IMR-90 (cell line): ENCODE data around the gene RPAP2.
"Not testable (repeated sequence)": the region's sequence is repeated elsewhere in the genome, so short reads cannot be mapped to it uniquely, and the experiment has no call there.

Experiments
- BHLHE40 ChIP-seq: fragments of 150-350 bp; IDR thresholded peaks from 2 replicates; pipeline ENCODE4 v1.6.1; 2016; ENCODE audit warnings: mild to moderate bottlenecking, low read depth, low read length
- CEBPB ChIP-seq: IDR thresholded peaks from 2 replicates; pipeline ENCODE4 v1.6.1; 2012; ENCODE audit warnings: low read depth, low read length, improper control_type of control experiment
- CTCF ChIP-seq: conservative IDR thresholded peaks from 2 replicates; pipeline ENCODE4 v1.5.1; 2012; ENCODE audit warnings: mild to moderate bottlenecking, low read depth, low read length, improper control_type of control experiment
- ELK1 ChIP-seq: fragments of 150-350 bp; IDR thresholded peaks from 2 replicates; pipeline ENCODE4 v1.6.1; 2016; ENCODE audit warnings: low read depth, mild to moderate bottlenecking, low read length, moderate library complexity, borderline replicate concordance
- FOS ChIP-seq: fragments of 150-350 bp; IDR thresholded peaks from 2 replicates; pipeline ENCODE4 v1.6.1; 2016; ENCODE audit warnings: low read depth, low read length
- MAFK ChIP-seq: IDR thresholded peaks from 2 replicates; pipeline ENCODE4 v1.6.1; 2012; ENCODE audit warnings: low read depth, low read length, improper control_type of control experiment
- MAZ ChIP-seq: IDR thresholded peaks from 2 replicates; pipeline ENCODE4 v1.6.1; 2012; ENCODE audit warnings: low read depth, mild to moderate bottlenecking, low read length, improper control_type of control experiment, moderate library complexity, borderline replicate concordance
- MXI1 ChIP-seq: IDR thresholded peaks from 2 replicates; pipeline ENCODE4 v1.6.1; 2012; ENCODE audit warnings: low read depth, mild to moderate bottlenecking, low read length, moderate library complexity, borderline replicate concordance
- POLR2A ChIP-seq: IDR thresholded peaks from 2 replicates; pipeline ENCODE4 v1.6.1; 2012; ENCODE audit warnings: mild to moderate bottlenecking, low read depth, low read length
- RAD21 ChIP-seq: IDR thresholded peaks from 2 replicates; pipeline ENCODE4 v1.6.1; 2012; ENCODE audit warnings: low read length, improper control_type of control experiment
- RCOR1 ChIP-seq: IDR thresholded peaks from 2 replicates; pipeline ENCODE4 v1.6.1; 2012; ENCODE audit warnings: mild to moderate bottlenecking, low read length, improper control_type of control experiment; ENCODE audit not compliant: insufficient replicate concordance
- RFX5 ChIP-seq: IDR thresholded peaks from 2 replicates; pipeline ENCODE4 v1.8.0; 2012; ENCODE audit warnings: low read depth, mild to moderate bottlenecking, low read length, moderate library complexity
- SMC3 ChIP-seq: fragments of 150-350 bp; IDR thresholded peaks from 2 replicates; pipeline ENCODE4 v1.6.1; 2016; ENCODE audit warnings: low read depth, mild to moderate bottlenecking, antibody characterized with exemption, low read length, moderate library complexity
- USF2 ChIP-seq: fragments of 150-350 bp; IDR thresholded peaks from 2 replicates; pipeline ENCODE4 v1.6.1; 2017; ENCODE audit warnings: mild to moderate bottlenecking, antibody characterized with exemption, low read length, low read depth

- TF ChIP-seq CTCF, MAFK, POLR2A, USF2, ELK1, MAZ, SMC3, MXI1, RCOR1, BHLHE40, RAD21, FOS, CEBPB, RFX5: not testable (repeated sequence)
These were observed 60.5 kb downstream of the RPAP2 start for GRCh38 chr1:92359382-92359781.
